Astrocyte (in vitro differentiated cells and primary cell): ENCODE data around the gene KRT75.

ENCODE experiments used
- CTCF ChIP-seq: IDR thresholded peaks from 2 replicates; pipeline ENCODE4 v1.5.1; 2011; ENCODE audit warnings: low read depth, mild to moderate bottlenecking, inconsistent platforms, low read length, moderate library complexity; ENCODE audit not compliant: insufficient read depth
- EZH2 ChIP-seq: IDR thresholded peaks from 2 replicates; pipeline ENCODE4 v1.6.1; 2012; ENCODE audit warnings: mild to moderate bottlenecking, low read length, inconsistent platforms; ENCODE audit not compliant: insufficient read depth

- TF ChIP-seq EZH2 (no peak), CTCF (no peak)
Observed at GRCh38 chr12:52402873-52403540, 31.2 kb downstream of the KRT75 start.
